ENCODE measurements around the gene FRMD4A.
A peak's percentile ranks its signal among the peaks of the same experiment; 100 is the strongest.

FRMD4A gene

GRCh38 chr10:14016011-14016536, 314.6 kb downstream of the FRMD4A start:
- DNase-seq (ENCODE audit: low read depth), result no peak

- DNase-seq (ENCODE audit: low read depth), result no peak
These were observed 316.3 kb downstream of the FRMD4A start for GRCh38 chr10:14014423-14014822.

- DNase-seq (ENCODE audit: low read depth), result no peak
These were observed 319.8 kb downstream of the FRMD4A start for GRCh38 chr10:14010769-14011574.

GRCh38 chr10:14010101-14010558, 320.6 kb downstream of the FRMD4A start:
- no peak for DNase-seq (ENCODE audit: low read depth)

- DNase-seq (ENCODE audit: low read depth), result peak; percentile 43
These were observed 321.2 kb downstream of the FRMD4A start for GRCh38 chr10:14009371-14010100.

- DNase-seq (ENCODE audit: low read depth), result no peak
These were observed 322.0 kb downstream of the FRMD4A start for GRCh38 chr10:14008740-14009080.

GRCh38 chr10:14004536-14004935, 326.2 kb downstream of the FRMD4A start:
- no peak for DNase-seq (ENCODE audit: low read depth)

- no peak for DNase-seq (ENCODE audit: low read depth)
These were observed 327.1 kb downstream of the FRMD4A start for GRCh38 chr10:14003517-14004184.

GRCh38 chr10:14001298-14002040, 329.3 kb downstream of the FRMD4A start:
- no peak for DNase-seq (ENCODE audit: low read depth)

GRCh38 chr10:13998163-13998835, 332.4 kb downstream of the FRMD4A start:
- no peak for DNase-seq (ENCODE audit: low read depth)

GRCh38 chr10:13997650-13998049, 333.1 kb downstream of the FRMD4A start:
- DNase-seq (ENCODE audit: low read depth), result no peak

GRCh38 chr10:13994932-13995331, 335.8 kb downstream of the FRMD4A start:
- DNase-seq (ENCODE audit: low read depth), result no peak

- no peak for DNase-seq (ENCODE audit: low read depth)
These were observed 337.0 kb downstream of the FRMD4A start for GRCh38 chr10:13993673-13994089.

GRCh38 chr10:13993169-13993568, 337.6 kb downstream of the FRMD4A start:
- peak; percentile 67 for DNase-seq (ENCODE audit: low read depth)

GRCh38 chr10:13991353-13991752, 339.4 kb downstream of the FRMD4A start:
- DNase-seq (ENCODE audit: low read depth), result no peak

- DNase-seq (ENCODE audit: low read depth), result peak; percentile 55
These were observed 339.8 kb downstream of the FRMD4A start for GRCh38 chr10:13990946-13991345.

GRCh38 chr10:13990392-13990805, 340.3 kb downstream of the FRMD4A start:
- no peak for DNase-seq (ENCODE audit: low read depth)

GRCh38 chr10:13989616-13990015, 341.1 kb downstream of the FRMD4A start:
- no peak for DNase-seq (ENCODE audit: low read depth)

- peak; percentile 30 for DNase-seq (ENCODE audit: low read depth)
These were observed 343.3 kb downstream of the FRMD4A start for GRCh38 chr10:13987446-13987845.

GRCh38 chr10:13984647-13985155, 346.0 kb downstream of the FRMD4A start:
- DNase-seq (ENCODE audit: low read depth), result peak; percentile 91

- no peak for DNase-seq (ENCODE audit: low read depth)
These were observed 347.7 kb downstream of the FRMD4A start for GRCh38 chr10:13983035-13983434.
